IPS-18c (cell line): Measurements from ENCODE around the gene SST.
"Not testable (repeated sequence)": the region's sequence is repeated elsewhere in the genome, so short reads cannot be mapped to it uniquely, and the experiment has no call there.

Experiments
- H3K4me3 ChIP-seq: 2 replicates; pipeline ENCODE4 v1.7.0; 2013; ENCODE audit warnings: low read depth, mild to moderate bottlenecking, low read length, moderate library complexity; ENCODE audit not compliant: insufficient read depth
- H3K9me3 ChIP-seq: one replicate; pipeline ENCODE4 v1.6.1; 2013; ENCODE audit warnings: mild to moderate bottlenecking, low read length, moderate library complexity; ENCODE audit not compliant: control insufficient read depth, insufficient read depth

Gene SST

GRCh38 chr3:187689984-187690383 is 19.8 kb upstream of the SST start:
- Histone ChIP-seq H3K9me3 (peaks cover 5% of the 10 kb centered on the region), H3K4me3 (no peak overlapping the region)

DNA sequence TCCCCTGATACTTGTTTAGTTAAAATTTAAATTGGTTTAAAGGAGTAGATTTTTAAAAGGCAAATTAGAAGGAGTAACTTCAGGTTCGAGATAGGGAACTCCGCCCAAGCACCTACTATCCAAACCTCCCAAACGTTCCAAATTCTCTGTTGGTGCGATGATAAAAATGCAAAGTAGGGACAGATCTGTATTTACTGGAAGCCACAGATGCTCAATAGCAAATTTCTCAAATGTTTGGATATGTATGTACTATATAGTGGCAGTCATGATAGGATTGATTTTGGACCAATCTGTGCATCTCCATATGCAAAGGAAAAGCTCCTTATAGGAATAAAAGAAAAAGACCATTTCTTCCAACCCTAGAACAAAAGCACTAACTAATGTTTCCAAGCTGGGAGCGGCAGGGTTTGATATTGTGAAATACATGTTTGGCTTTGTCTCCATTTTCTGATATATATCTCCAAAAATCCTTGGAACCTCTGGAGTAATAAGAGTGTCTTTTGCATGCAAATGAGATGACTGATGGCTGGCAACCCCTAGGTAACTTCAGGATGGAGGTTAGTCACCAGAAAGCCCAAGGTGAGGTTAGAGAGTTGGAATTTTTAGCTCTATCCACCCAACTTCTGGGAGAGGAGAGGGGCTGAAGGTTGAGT is 16.6 kb upstream of the SST start:
- Histone ChIP-seq H3K9me3 (peaks cover 5% of the 10 kb centered on the region), H3K4me3 (no peak overlapping the region)

- peaks cover 5% of the 10 kb centered on the region for H3K9me3 ChIP-seq
- H3K4me3 ChIP-seq = no peak overlapping the region
These were observed 15.8 kb upstream of the SST start for GRCh38 chr3:187685948-187686347.

DNA sequence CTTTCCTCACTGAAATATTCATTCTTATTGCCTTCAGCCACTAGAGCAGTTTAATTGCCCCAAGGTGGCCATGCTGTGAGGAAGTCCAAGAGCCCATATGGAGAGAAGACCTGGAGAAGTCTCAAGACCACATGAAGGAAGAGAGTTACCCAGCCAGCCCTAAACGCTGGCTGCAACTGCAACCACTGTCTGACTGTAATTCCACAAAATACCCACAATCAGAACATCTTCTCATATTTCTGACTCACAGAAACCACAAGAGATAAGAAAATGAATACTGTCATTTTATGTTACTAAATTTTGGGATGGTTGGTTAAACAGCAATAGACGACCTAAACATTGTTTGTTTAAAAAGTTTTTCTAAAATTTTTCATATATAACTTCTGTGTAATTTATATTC is 14.7 kb upstream of the SST start:
- peaks cover 5% of the 10 kb centered on the region for H3K9me3 ChIP-seq
- H3K4me3 ChIP-seq = no peak overlapping the region

GRCh38 chr3:187684444-187684843 is 14.2 kb upstream of the SST start:
- Histone ChIP-seq H3K9me3 (peaks cover 5% of the 10 kb centered on the region), H3K4me3 (no peak overlapping the region)

DNA sequence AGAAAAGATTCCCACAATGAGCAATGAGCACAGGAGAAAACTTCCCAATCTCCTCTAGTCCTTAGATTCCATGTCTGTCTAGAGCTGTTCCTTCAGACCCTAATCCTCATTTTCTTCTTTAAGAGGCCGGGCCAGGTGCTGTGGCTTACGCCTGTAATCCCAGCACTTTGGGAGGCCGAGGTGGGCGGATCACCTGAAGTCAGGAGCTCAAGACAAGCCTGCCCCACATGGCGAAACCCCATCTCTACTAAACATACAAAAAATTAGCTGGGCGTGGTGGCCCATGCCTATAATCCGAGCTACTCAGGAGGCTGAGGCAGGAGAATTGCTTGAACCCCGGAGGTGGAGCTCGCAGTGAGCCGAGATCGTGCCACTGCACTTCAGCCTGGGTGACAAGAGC is 11.6 kb upstream of the SST start:
- not testable (repeated sequence) for H3K4me3 ChIP-seq, H3K9me3 ChIP-seq

- Histone ChIP-seq H3K9me3 (no peaks in the 10 kb centered on the region), H3K4me3 (no peak overlapping the region)
These were observed 9.6 kb upstream of the SST start for GRCh38 chr3:187679638-187680396.

DNA sequence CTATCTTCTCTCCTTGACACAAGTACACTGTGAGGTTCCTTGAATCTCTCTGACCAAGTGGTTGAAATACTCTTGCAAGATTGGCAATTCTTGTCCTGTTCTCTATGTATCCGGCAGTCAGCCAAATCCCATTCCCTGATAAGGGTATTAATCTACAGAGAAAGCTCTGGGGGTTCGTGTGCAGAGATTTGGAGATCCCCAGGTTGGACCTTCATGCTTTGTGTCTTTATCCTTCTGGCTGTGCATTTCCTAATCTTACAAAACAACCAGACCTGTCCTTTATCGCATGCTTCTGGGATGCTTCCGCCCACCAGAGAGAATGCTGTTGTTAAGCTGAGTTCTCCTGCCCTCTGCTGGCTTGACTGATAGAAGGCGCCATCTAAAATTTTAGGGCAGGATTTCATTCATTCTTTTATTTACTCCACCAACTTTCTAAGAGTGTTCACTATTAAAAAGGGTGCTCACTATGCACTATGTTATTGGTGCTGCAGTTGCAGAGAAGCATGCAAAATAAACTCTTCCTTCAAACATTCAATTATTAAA is 8.6 kb upstream of the SST start:
- H3K4me3 ChIP-seq = no peak overlapping the region

DNA sequence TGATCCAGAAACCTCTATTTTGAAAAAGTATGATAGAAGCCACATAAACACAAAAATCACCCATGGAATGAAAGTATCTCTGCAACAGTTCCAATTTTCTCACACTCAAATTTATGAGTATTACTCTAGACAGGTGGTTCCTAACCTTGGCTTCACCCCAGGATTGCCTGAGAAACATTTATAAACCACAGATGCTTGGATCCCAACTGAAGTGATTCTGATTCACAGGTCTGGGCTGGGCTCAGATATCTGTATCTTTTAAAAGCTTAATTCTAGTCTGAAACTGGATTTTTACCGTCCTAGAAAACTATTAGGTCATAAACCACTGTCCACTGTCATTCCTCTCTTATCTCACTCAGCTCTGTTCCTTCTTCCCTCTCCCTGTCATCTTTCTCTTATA is 7.4 kb upstream of the SST start:
- no peak overlapping the region for H3K4me3 ChIP-seq
- H3K9me3 ChIP-seq = no peaks in the 10 kb centered on the region

More for the DNA sequence above, 8.6 kb upstream of the SST start:
- H3K9me3 ChIP-seq = no peaks in the 10 kb centered on the region

- Histone ChIP-seq H3K9me3 (no peaks in the 10 kb centered on the region), H3K4me3 (no peak overlapping the region)
These were observed 2.8 kb upstream of the SST start for GRCh38 chr3:187673012-187673411.

DNA sequence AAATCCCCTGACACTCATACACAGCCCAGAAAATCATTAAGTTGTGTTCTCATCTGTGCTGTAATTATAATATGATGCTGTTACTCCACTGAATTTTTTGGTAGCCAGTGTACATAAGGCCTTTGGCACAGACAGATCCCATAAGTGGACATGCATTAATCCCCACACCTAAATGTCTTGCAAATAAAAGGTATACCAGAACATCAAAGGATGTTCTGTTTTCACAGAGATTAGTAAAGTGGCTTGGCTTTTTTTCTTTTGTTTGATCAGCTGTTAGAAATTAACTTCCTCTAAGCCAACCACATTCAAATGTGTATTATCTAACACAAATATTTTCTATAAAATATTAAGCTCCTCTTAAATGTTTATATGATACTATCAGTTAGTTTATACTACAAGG is 2.7 kb downstream of the SST start:
- no peaks in the 10 kb centered on the region for H3K9me3 ChIP-seq
- no peak overlapping the region for H3K4me3 ChIP-seq

DNA sequence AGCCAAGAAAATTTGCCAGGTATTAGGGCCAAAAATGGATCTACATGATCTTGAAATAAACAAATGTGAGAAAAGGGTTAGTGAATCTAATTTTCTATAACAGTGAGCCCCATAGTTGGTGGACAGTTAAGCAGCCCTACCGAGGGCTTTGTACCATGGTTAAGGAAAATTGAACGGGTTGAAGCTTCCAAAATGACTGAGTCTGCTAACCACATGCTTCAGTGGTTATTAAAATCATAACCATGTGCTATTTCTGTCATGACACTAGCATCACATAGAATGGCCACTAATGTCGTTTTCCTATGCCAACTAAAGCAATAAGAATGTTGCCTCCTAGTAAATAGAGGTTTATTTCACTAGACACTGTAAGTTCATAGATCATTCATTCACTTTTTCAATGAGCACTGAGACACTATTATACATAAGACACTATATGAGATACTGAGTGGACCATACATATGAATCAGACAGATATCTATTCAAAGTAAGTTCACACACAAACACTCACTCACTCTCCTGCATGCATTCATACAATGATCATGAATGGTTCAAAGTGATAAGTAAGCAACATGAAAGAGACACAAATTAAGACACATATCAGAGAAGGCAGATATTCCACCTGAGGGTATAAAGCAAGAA is 4.3 kb downstream of the SST start:
- Histone ChIP-seq H3K4me3 (no peak overlapping the region), H3K9me3 (no peaks in the 10 kb centered on the region)

GRCh38 chr3:187665010-187665409 is 5.2 kb downstream of the SST start:
- no peak overlapping the region for H3K4me3 ChIP-seq
- no peaks in the 10 kb centered on the region for H3K9me3 ChIP-seq

GRCh38 chr3:187662848-187663409 is 7.3 kb downstream of the SST start:
- H3K4me3 ChIP-seq = no peak overlapping the region
- H3K9me3 ChIP-seq = no peaks in the 10 kb centered on the region

- H3K4me3 ChIP-seq = no peak overlapping the region
- no peaks in the 10 kb centered on the region for H3K9me3 ChIP-seq
These were observed 8.9 kb downstream of the SST start for GRCh38 chr3:187661267-187661666.

- Histone ChIP-seq H3K9me3 (no peaks in the 10 kb centered on the region), H3K4me3 (no peak overlapping the region)
These were observed 18.9 kb downstream of the SST start for GRCh38 chr3:187651282-187651681.

GRCh38 chr3:187648177-187648576 is 22.0 kb downstream of the SST start:
- Histone ChIP-seq H3K9me3 (no peaks in the 10 kb centered on the region), H3K4me3 (no peak overlapping the region)
